Liver (tissue), 9 donors: ENCODE measurements around the gene CDC42BPB. TPM values are rescaled to one million over a fixed set of nuclear protein-coding genes. Genes with fewer than 3 reads are reported as not detected.
"Not testable (repeated sequence)": the region's sequence is repeated elsewhere in the genome, so short reads cannot be mapped to it uniquely, and the experiment has no call there.

Experiments
- DNase-seq: peaks from one replicate; pipeline ENCODE4 v3.0.0-alpha.2; 2017; ENCODE audit warnings: low spot score
- H3K27ac ChIP-seq, 2 donors: one replicate each; pipeline ENCODE4 v1.7.0; 2013; ENCODE audit warnings: inconsistent platforms in 2 of 2, low read length in 2 of 2, control low read depth in 1 of 2, low read depth in 1 of 2, mild to moderate bottlenecking in 1 of 2
- H3K27me3 ChIP-seq, 4 donors: one replicate each; pipeline versions ENCODE4 v1.6.1 to v1.7.0; 2013; ENCODE audit warnings: low read length in 3 of 4, inconsistent platforms in 1 of 4, mild to moderate bottlenecking in 1 of 4, moderate library complexity in 1 of 4; ENCODE audit not compliant: control insufficient read depth in 4 of 4, insufficient read depth in 4 of 4
- H3K36me3 ChIP-seq, 4 donors: one replicate each; pipeline versions ENCODE4 v1.6.1 to v1.7.0; 2013; ENCODE audit warnings: low read length in 3 of 4, mild to moderate bottlenecking in 3 of 4, low read depth in 1 of 4, moderate library complexity in 1 of 4; ENCODE audit not compliant: control insufficient read depth in 4 of 4, insufficient read depth in 3 of 4
- H3K4me1 ChIP-seq, 4 donors: one replicate each; pipeline versions ENCODE4 v1.6.1 to v1.7.0; 2013; ENCODE audit warnings: low read length in 3 of 4, mild to moderate bottlenecking in 3 of 4, moderate library complexity in 1 of 4; ENCODE audit not compliant: control insufficient read depth in 4 of 4, insufficient read depth in 4 of 4
- H3K4me3 ChIP-seq, 3 donors: one replicate each; pipeline versions ENCODE4 v1.6.1 to v1.7.0; 2013; ENCODE audit warnings: low read length in 3 of 3, control low read depth in 1 of 3, low read depth in 1 of 3, mild to moderate bottlenecking in 1 of 3
- H3K9ac ChIP-seq, 2 donors: one replicate each; pipeline ENCODE4 v1.7.0; 2013; ENCODE audit warnings: low read length in 2 of 2, mild to moderate bottlenecking in 2 of 2, moderate library complexity in 2 of 2, control low read depth in 1 of 2, low read depth in 1 of 2
- H3K9me3 ChIP-seq, 4 donors: one replicate each; pipeline versions ENCODE4 v1.6.1 to v1.7.0; 2013; ENCODE audit warnings: low read length in 3 of 4; ENCODE audit not compliant: control insufficient read depth in 4 of 4
- ATF3 ChIP-seq: IDR thresholded peaks from 2 replicates; pipeline ENCODE4 v1.6.1; 2016; ENCODE audit warnings: antibody characterized with exemption
- CTCF ChIP-seq: fragments of 150-350 bp; IDR thresholded peaks from 2 replicates; pipeline ENCODE4 v1.5.1; 2017; ENCODE audit warnings: improper control_type of control experiment, low read depth, low read length; ENCODE audit not compliant: missing input control
- EGR1 ChIP-seq, 2 donors: IDR thresholded peaks; 2 replicates each; pipeline ENCODE4 v1.6.1; 2016 to 2018; ENCODE audit warnings: antibody characterized with exemption in 2 of 2, low read depth in 2 of 2
- FOXA1 ChIP-seq: IDR thresholded peaks from 2 replicates; pipeline ENCODE4 v1.6.1; 2016; ENCODE audit warnings: antibody characterized with exemption
- FOXA2 ChIP-seq: IDR thresholded peaks from 2 replicates; pipeline ENCODE4 v1.6.1; 2016; ENCODE audit warnings: antibody characterized with exemption
- GABPA ChIP-seq, 2 donors: IDR thresholded peaks in 1 of 2; conservative IDR thresholded peaks in 1 of 2; 2 replicates each; pipeline ENCODE4 v1.6.1; 2016; ENCODE audit warnings: antibody characterized with exemption in 2 of 2, mild to moderate bottlenecking in 1 of 2, moderate library complexity in 1 of 2
- HNF4A ChIP-seq, 2 donors: conservative IDR thresholded peaks; 2 replicates each; pipeline ENCODE4 v1.6.1; 2016; ENCODE audit warnings: antibody characterized with exemption in 2 of 2, mild to moderate bottlenecking in 2 of 2
- HNF4G ChIP-seq: IDR thresholded peaks from 2 replicates; pipeline ENCODE4 v1.6.1; 2016; ENCODE audit warnings: antibody characterized with exemption
- JUND ChIP-seq, 2 donors: IDR thresholded peaks; 2 replicates each; pipeline ENCODE4 v1.6.1; 2016; ENCODE audit warnings: antibody characterized with exemption in 2 of 2
- MAX ChIP-seq: IDR thresholded peaks from 2 replicates; pipeline ENCODE4 v1.6.1; 2016; ENCODE audit warnings: antibody characterized with exemption
- NR2F2 ChIP-seq: IDR thresholded peaks from 2 replicates; pipeline ENCODE4 v1.6.1; 2016; ENCODE audit warnings: antibody characterized with exemption
- RAD21 ChIP-seq, 2 donors: IDR thresholded peaks; 2 replicates each; pipeline ENCODE4 v1.6.1; 2016; ENCODE audit warnings: antibody characterized with exemption in 2 of 2, mild to moderate bottlenecking in 2 of 2
- REST ChIP-seq: IDR thresholded peaks from 2 replicates; pipeline ENCODE4 v1.6.1; 2016; ENCODE audit warnings: antibody characterized with exemption, mild to moderate bottlenecking
- RXRA ChIP-seq, 2 donors: IDR thresholded peaks; 2 replicates each; pipeline ENCODE4 v1.6.1; 2017 to 2018; ENCODE audit warnings: antibody characterized with exemption in 2 of 2, mild to moderate bottlenecking in 1 of 2
- SP1 ChIP-seq: IDR thresholded peaks from 2 replicates; pipeline ENCODE4 v1.6.1; 2018; ENCODE audit warnings: antibody characterized with exemption, mild to moderate bottlenecking
- TAF1 ChIP-seq: conservative IDR thresholded peaks from 2 replicates; pipeline ENCODE4 v1.6.1; 2016; ENCODE audit warnings: antibody characterized with exemption, mild to moderate bottlenecking
- YY1 ChIP-seq: IDR thresholded peaks from 2 replicates; pipeline ENCODE4 v1.6.1; 2016; ENCODE audit warnings: antibody characterized with exemption, mild to moderate bottlenecking
- ZBTB33 ChIP-seq: IDR thresholded peaks from 2 replicates; pipeline ENCODE4 v1.6.1; 2016; ENCODE audit warnings: antibody characterized with exemption
- WGBS: extraction: QIAGEN DNeasy Blood & Tissue Kit; methylation state at CpG from one replicate; pipeline ENCODE4 v1.1.7; 2013; 5-methylcytosine and 5-hydroxymethylcytosine counted together
- polyA plus RNA-seq, 2 donors: library from polyadenylated mRNA; stranded (reverse) in 1 of 2; unstranded in 1 of 2; fragments of 200-250 nt in 1 of 2; fragments of >200 nt in 1 of 2; fragmentation: Nextera tagmentation in 1 of 2; extraction: Ambion mirVana in 1 of 2; gene quantifications; one replicate each; pipeline versions ENCODE4 v1.2.1 to v1.2.3, GENCODE V29; 2013 to 2015
- total RNA-seq, 2 donors: library from RNA; depleted of rRNA; stranded (reverse); fragments of >200 nt; gene quantifications; one replicate each; pipeline ENCODE4 v1.2.3, GENCODE V29; 2014
- donor health status: healthy.
- donor health status: healthy.
- donor health status: healthy.
- donor health status: healthy.
- donor health status: healthy.

Gene CDC42BPB
- total and polyA plus RNA-seq, 4 donors = 4.1 to 78.7 (median 29.7) TPM

GRCh38 chr14:103052407-103052806 lies 4.9 kb downstream of the CDC42BPB start (continued):
- TF ChIP-seq RAD21 (IDR thresholded peaks at IDR 0.05) (no peak), ATF3 (no peak), NR2F2 (no peak), YY1 (no peak), JUND (IDR thresholded peaks at IDR 0.05) (no peak), EGR1 (IDR thresholded peaks at IDR 0.05; ENCODE audit: low read depth in 2 of 2) (no peak), FOXA2 (no peak)

- WGBS = 32% methylated on average over 5 of the region's 5 CpGs
- H3K4me1 ChIP-seq = peaks cover 11 to 75% (median 55%) of the 10 kb centered on the region in 4 donors
- TF ChIP-seq FOXA1 = no peak
- TF ChIP-seq GABPA (IDR thresholded peaks at IDR 0.05 in 1 of 2, conservative IDR thresholded peaks at IDR 0.05 in 1 of 2) = no peak
- no peak for TF ChIP-seq FOXA2
- no peak for TF ChIP-seq HNF4G
- TF ChIP-seq TAF1 = no peak
- TF ChIP-seq CTCF = no peak
- no peak for TF ChIP-seq YY1
- TF ChIP-seq RAD21 (IDR thresholded peaks at IDR 0.05) = no peak
- no peak for TF ChIP-seq MAX
- no peak for TF ChIP-seq JUND (IDR thresholded peaks at IDR 0.05)
- TF ChIP-seq SP1 = no peak
- TF ChIP-seq ATF3 = no peak
- no peak for TF ChIP-seq NR2F2
- no peak for TF ChIP-seq REST
- TF ChIP-seq RXRA (IDR thresholded peaks at IDR 0.05) = no peak
- TF ChIP-seq HNF4A (conservative IDR thresholded peaks at IDR 0.05) = no peak
- TF ChIP-seq ZBTB33 = no peak
- no peak for TF ChIP-seq EGR1 (IDR thresholded peaks at IDR 0.05; ENCODE audit: low read depth in 2 of 2)
- no peaks in the 10 kb centered on the region for H3K36me3 ChIP-seq
- no peaks in the 10 kb centered on the region for H3K27me3 ChIP-seq
- peak overlapping the region; percentile 27 to 79 for H3K9ac ChIP-seq
- H3K9me3 ChIP-seq = no peaks in the 10 kb centered on the region
- peak overlapping the region; percentile 76 to 81 for H3K27ac ChIP-seq
- DNase-seq = no peak
- H3K4me3 ChIP-seq = no peak overlapping the region
These were observed 6.4 kb downstream of the CDC42BPB start for GRCh38 chr14:103050935-103051334.

- H3K27ac ChIP-seq, H3K9me3 ChIP-seq, H3K9ac ChIP-seq, H3K4me3 ChIP-seq, H3K36me3 ChIP-seq, H3K27me3 ChIP-seq, DNase-seq: not testable (repeated sequence)
- H3K4me1 ChIP-seq = peaks cover 9 to 57% (median 48%) of the 10 kb centered on the region in 4 donors
- 93% methylated on average over 8 of the region's 8 CpGs for WGBS
These were observed 9.9 kb downstream of the CDC42BPB start for GRCh38 chr14:103047453-103047852.
